ENCODE results near the gene CD52.

The CD52 gene, protein sequence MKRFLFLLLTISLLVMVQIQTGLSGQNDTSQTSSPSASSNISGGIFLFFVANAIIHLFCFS

GRCh38 chr1:26317612-26318337, at the start of gene CD52:
Gene CD52, plus strand, starts transcription at chr1:26317958. Its CDS starts 60 bp downstream, at chr1:26318018.
- DNase-seq (ENCODE audit: low read depth in 2 of 3, low spot score in 2 of 3) = no peak

DNA sequence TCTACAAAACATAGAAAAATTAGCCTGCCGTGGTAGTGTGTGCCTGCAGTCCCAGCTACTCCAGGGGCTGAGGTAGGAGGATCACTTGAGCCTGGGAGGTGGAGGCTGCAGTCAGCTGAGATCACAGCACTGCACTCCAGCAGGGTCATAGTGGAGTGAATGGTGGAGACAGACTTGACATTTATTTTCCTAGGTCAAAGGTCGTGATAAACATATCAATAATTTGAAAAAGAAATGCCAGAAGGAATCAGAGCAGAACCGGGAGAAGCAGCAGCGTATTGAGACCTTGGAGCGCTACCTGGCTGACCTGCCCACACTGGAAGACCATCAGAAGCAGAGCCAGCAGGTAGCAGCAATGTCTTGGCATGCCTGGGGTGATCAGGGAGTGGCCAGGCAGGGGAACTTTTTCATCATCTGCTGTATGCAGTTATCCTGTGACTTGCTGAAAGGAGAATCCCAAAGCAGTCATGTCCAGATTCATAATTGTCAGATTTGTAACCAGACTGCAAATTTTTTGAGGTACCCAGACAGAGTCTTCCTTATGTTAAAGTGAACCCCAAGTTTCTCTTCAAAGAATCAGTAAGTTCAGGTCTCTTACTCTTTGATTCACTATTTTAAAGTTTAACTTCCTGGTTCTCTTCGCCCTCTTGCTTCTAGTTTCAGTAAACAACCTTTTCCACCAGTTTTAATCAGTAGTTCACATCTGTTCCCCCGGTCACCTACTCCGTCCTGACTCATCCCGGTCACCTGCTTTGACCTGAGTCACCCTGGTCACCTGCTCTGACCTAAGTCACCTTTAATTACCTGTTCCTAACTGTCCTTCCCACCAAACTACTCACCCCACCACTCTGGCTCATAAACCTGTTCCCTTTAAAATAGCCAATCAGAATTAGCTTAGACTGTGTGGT, 49.2 kb upstream of the CD52 start:
- DNase-seq (ENCODE audit: low read depth in 2 of 3, low spot score in 2 of 3) = no peak

DNA sequence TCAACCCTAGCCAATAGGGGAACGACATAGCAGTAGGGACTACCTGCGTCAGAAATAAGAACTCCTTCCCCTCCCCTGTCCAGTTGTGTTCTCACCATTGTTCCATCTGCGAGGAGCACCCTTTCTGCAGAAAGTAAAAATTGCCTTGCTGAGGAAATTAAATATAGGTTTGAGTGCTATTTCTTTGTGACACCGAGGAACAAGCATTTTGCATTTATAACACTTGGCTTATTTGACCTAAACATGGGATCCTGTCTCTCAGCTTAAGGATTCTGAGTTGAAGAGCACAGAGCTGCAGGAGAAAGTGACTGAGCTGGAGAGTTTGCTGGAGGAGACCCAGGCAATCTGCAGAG, 48.6 kb upstream of the CD52 start:
- no peak for DNase-seq (ENCODE audit: low read depth in 2 of 3, low spot score in 2 of 3)

DNA sequence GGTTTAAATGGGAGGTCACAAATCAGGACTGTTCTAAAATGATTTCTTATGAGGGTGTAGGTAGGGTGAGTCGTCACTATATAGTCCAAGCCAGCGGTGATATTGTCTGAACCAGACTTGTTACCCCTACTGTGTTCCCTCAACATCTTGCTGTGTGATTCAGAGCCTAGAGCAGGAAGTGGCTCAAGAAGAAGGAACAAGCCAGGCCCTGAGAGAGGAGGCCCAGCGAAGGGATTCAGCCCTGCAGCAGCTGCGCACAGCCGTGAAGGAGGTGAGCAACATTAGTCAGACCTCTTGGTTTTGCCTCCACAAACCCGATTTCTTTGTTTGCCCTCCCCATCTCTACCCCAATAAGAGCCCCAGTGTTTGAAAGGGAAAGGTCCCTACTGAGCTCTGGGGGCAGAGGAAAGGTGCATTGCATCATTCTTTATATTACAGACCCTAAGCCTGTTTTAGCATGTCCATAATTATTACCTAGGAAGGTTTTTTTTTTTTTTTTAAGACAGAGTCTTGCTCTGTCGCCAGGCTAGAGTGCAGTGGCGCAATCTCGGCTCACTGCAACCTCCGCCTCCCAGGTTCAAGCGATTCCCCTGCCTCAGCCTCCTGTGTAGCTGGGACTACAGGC, 42.8 kb upstream of the CD52 start:
- no peak for DNase-seq (ENCODE audit: low read depth in 2 of 3, low spot score in 2 of 3)

GRCh38 chr1:26275580-26276431, 42.0 kb upstream of the CD52 start:
- DNase-seq (ENCODE audit: low read depth in 2 of 3, low spot score in 2 of 3) = peak in 2 of 3 experiments; percentile 60 to 67

DNA sequence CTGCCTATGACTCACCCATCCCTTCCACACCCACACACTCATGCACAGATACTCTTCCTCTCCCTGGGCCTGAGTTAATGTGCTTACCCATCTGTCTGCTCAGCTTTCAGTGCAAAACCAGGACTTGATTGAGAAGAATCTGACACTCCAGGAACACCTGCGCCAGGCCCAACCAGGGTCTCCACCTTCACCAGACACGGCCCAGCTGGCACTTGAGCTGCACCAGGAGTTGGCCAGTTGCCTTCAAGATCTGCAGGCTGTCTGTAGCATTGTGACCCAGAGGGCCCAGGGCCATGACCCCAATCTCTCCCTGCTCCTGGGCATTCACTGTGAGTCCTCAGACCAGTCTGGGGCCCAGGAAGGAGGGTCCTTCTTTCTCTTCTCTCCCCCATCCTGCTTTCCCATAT, 41.3 kb upstream of the CD52 start:
- DNase-seq (ENCODE audit: low read depth in 2 of 3, low spot score in 2 of 3) = peak in 1 of 3 experiments; percentile 27

- DNase-seq (ENCODE audit: low read depth in 2 of 3, low spot score in 2 of 3) = no peak
Observed at GRCh38 chr1:26277261-26277661, 40.5 kb upstream of the CD52 start.

DNA sequence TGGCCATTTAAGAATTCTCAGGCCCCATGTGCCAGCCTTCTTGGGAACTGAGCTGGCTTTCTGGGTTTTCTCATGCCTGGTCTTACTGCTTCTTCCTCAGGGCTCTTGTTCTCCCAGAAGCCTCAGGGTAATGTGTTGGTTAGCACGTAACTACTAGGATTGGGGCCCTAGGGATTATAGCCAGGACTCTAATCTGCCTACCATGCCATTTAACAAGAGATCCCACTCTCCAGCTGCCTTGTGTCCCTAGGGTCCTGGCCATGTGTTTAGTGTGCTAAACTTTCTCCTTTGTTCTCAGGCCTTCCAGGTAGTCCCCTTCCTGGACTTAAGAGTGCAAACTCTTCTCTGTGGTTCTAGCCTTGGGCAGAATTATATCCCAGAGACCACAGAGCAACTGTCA, 40.0 kb upstream of the CD52 start:
- no peak for DNase-seq (ENCODE audit: low read depth in 2 of 3, low spot score in 2 of 3)

DNA sequence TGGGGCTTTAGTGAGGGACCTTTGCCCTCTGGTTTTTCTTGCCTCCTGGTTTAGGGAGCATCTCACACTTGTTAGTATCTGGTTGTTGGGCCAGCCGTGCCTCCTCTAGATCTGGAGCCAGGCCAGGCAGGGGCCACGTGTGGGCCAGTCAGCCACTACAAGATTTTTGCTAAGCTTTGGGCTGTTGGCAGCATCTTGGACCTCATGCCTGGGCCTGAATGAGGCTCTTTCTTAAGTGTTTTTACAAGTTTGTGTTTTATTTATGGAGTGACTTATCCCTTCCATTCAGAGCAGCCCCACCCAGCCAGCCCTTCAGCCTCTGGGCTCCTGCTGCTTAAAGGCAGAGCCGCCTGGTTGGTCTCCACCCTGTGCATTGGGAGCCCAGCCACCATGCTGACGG, 39.5 kb upstream of the CD52 start:
- DNase-seq (ENCODE audit: low read depth in 2 of 3, low spot score in 2 of 3) = no peak

DNA sequence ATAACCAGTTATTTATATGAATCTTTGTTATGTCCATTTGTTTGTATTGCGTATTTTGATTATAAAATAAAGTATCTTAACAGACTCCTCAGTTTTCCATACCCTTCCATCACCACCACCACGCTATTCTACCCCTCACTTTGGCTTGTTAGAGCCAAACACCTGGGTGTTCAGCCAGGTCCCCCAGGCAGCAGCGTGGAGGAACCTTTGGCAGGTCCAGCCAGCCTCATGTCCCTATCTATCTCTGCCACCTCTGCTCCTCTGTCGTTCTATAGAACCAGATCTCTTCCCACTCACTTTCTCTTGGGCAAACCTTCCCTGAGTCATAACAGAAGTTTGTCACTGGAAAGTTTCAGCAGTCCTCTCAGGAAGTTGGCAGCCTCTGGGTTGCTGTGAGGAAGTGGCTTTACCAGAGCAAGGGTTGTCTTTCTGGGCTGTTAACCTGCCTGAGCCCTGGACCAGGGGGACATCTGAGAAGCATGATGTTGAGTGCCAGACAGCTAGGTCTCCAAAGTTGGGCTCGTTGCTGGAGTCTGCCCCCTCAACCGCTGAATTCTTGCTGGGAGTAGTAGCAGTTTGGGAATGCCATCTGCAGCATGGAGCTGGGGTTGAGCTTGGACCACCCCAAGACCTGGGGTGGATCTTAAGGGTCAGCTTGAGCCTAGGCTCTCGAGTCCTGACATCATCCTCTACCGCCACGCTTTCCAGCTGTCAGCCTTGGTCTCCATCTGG, 38.9 kb upstream of the CD52 start:
- DNase-seq (ENCODE audit: low read depth in 2 of 3, low spot score in 2 of 3) = no peak

- peak in 2 of 3 experiments; percentile 74 to 79 for DNase-seq (ENCODE audit: low read depth in 2 of 3, low spot score in 2 of 3)
Observed at GRCh38 chr1:26279456-26280332, 38.1 kb upstream of the CD52 start, which contains the start of gene SH3BGRL3. Gene SH3BGRL3, plus strand, starts transcription at chr1:26280086. Its CDS starts 70 bp downstream, at chr1:26280156.

DNA sequence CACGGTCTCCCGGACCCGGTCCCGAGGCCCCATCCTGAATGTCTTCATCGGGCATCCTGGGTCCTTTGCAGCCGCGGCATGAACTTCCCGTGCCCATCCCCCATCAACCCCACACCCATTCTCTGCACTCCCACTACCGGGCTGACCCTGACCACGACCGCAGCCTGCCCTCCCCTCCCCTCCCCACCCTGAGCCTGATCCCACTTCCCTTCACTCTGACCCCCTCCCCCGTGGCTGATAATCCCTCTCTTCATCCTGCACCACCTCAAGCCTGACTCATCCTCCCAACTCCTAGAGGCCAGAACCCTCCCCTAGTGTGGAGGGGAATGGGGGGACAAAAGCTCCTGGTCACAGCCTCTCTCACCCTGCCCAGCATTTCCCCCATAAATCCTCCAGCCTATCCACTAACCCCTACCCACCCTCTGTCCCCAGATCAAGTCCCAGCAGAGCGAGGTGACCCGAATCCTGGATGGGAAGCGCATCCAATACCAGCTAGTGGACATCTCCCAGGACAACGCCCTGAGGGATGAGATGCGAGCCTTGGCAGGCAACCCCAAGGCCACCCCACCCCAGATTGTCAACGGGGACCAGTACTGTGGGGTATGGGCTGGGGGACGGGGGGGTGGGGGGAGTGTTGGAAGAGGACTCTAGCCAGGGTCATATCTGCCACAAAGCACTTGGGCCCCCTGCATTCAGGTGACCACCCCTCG, 37.3 kb upstream of the CD52 start:
- DNase-seq (ENCODE audit: low read depth in 2 of 3, low spot score in 2 of 3) = no peak

DNA sequence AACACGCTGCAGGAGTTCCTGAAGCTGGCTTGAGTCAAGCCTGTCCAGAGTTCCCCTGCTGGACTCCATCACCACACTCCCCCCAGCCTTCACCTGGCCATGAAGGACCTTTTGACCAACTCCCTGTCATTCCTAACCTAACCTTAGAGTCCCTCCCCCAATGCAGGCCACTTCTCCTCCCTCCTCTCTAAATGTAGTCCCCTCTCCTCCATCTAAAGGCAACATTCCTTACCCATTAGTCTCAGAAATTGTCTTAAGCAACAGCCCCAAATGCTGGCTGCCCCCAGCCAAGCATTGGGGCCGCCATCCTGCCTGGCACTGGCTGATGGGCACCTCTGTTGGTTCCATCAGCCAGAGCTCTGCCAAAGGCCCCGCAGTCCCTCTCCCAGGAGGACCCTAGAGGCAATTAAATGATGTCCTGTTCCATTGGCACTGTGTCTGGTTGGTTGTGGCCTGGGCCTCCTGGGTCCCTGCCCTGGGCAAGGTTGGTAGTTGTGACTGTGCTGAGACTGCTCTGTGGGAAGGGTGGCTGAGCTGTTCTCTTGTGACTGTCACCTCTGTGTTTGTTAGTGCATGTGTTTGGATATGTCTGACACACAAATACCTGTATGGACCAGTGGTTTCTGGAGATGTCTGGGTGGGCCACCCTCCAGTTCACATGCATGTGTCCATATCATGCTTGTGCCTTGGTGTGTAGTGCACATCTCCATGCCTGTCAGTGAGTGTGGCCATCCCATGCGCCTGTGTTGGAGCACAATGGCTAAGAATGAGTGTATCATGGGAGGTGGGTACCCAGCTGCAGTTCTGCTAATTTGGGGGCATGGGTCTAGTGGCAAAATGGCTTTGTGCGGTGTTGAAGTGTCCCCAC, 36.4 kb upstream of the CD52 start:
- DNase-seq (ENCODE audit: low read depth in 2 of 3, low spot score in 2 of 3) = no peak

DNA sequence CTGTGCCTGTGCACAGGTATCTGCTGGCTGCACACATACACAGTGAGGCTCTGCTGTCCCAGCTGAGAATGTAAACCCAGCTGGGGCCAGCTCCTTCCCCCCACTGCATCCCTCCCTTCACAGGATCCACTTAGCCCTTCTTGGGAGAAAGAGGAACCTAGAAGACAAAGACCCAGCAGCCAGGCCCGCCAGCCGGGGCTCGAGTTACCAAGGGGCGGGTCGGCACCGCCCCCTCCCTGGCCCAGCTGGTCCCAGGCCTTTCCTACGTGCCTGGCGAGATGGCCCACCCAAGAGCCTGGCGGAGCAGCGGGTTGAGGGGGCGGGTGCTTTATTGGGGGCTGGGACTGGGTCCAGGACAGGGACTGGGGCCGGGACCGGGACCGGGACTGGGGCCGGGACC, 35.8 kb upstream of the CD52 start:
- no peak for DNase-seq (ENCODE audit: low read depth in 2 of 3, low spot score in 2 of 3)

GRCh38 chr1:26282401-26282918, 35.3 kb upstream of the CD52 start:
- DNase-seq (ENCODE audit: low read depth in 2 of 3, low spot score in 2 of 3) = no peak

GRCh38 chr1:26283279-26283853, 34.4 kb upstream of the CD52 start:
- DNase-seq (ENCODE audit: low read depth in 2 of 3, low spot score in 2 of 3) = no peak
